HepG2 (cell line): ENCODE results near the gene NSD1. TPM values are rescaled to one million over a fixed set of nuclear protein-coding genes. Genes with fewer than 3 reads are reported as not detected.
A peak's percentile ranks its signal among the peaks of the same experiment; 100 is the strongest.

Experiments
- CENPT ChIP-seq: sonication (generic); formaldehyde crosslinking; IDR thresholded peaks from 2 replicates; pipeline ENCODE4 v1.8.0; 2022; ENCODE audit warnings: low read depth, mild to moderate bottlenecking, moderate library complexity, missing genetic modification reagents
- KLF16 ChIP-seq, 2 experiments: sonication (generic) in 1 of 2; formaldehyde crosslinking in 1 of 2; IDR thresholded peaks; 2 replicates each; pipeline versions ENCODE4 v1.6.1 to v1.8.0; 2016 to 2023; ENCODE audit warnings: missing genetic modification reagents in 2 of 2, missing compliant biosample characterization in 1 of 2
- MATR3 ChIP-seq: sonication (generic); formaldehyde crosslinking; IDR thresholded peaks from 2 replicates; pipeline ENCODE4 v1.4.0; 2020; ENCODE audit warnings: missing genetic modification reagents
- MEF2D ChIP-seq: sonication (generic); formaldehyde crosslinking; IDR thresholded peaks from 2 replicates; pipeline ENCODE4 v1.5.1; 2020; ENCODE audit warnings: mild to moderate bottlenecking, missing genetic modification reagents
- MEIS2 ChIP-seq: sonication (generic); formaldehyde crosslinking; IDR thresholded peaks from 2 replicates; pipeline ENCODE4 v1.9.0; 2021; ENCODE audit warnings: mild to moderate bottlenecking, missing genetic modification reagents
- MLLT10 ChIP-seq: sonication (generic); formaldehyde crosslinking; IDR thresholded peaks from 2 replicates; pipeline ENCODE4 v1.4.0; 2020; ENCODE audit warnings: missing genetic modification reagents
- NFYB ChIP-seq: sonication (generic); formaldehyde crosslinking; IDR thresholded peaks from 2 replicates; pipeline ENCODE4 v1.4.0; 2020; ENCODE audit warnings: missing genetic modification reagents
- NR2F1 ChIP-seq, 2 experiments: fragments of 450-650 bp in 1 of 2; formaldehyde crosslinking in 1 of 2; IDR thresholded peaks; 2 replicates each; pipeline versions ENCODE4 v1.5.0 to v1.6.1; 2016 to 2020; ENCODE audit warnings: mild to moderate bottlenecking in 1 of 2, missing compliant biosample characterization in 1 of 2, missing genetic modification reagents in 1 of 2, moderate library complexity in 1 of 2
- PITX1 ChIP-seq: sonication (generic); formaldehyde crosslinking; IDR thresholded peaks from 2 replicates; pipeline ENCODE4 v1.5.1; 2020; ENCODE audit warnings: mild to moderate bottlenecking, missing genetic modification reagents
- POLR2G ChIP-seq: fragments of 200-400 bp; formaldehyde crosslinking; IDR thresholded peaks from 2 replicates; pipeline ENCODE4 v1.6.1; 2018; ENCODE audit warnings: mild to moderate bottlenecking, low read depth, low read length, moderate library complexity
- RAD51 ChIP-seq: fragments of 450-650 bp; IDR thresholded peaks from 2 replicates; pipeline ENCODE4 v1.6.1; 2016; ENCODE audit warnings: borderline replicate concordance
- RBM39 ChIP-seq: fragments of 200-400 bp; formaldehyde crosslinking; IDR thresholded peaks from one replicate; pipeline ENCODE4 v1.6.1; 2018; ENCODE audit warnings: antibody characterized with exemption, mild to moderate bottlenecking, low read depth, low read length; ENCODE audit not compliant: poor library complexity, severe bottlenecking
- TIGD3 ChIP-seq: sonication (generic); formaldehyde crosslinking; IDR thresholded peaks from 2 replicates; pipeline ENCODE4 v1.5.1; 2020; ENCODE audit warnings: mild to moderate bottlenecking, missing genetic modification reagents, borderline replicate concordance
- YEATS4 ChIP-seq: sonication (generic); formaldehyde crosslinking; IDR thresholded peaks from 2 replicates; pipeline ENCODE4 v1.4.0; 2020; ENCODE audit warnings: missing genetic modification reagents, borderline replicate concordance
- ZNF12 ChIP-seq: sonication (generic); formaldehyde crosslinking; IDR thresholded peaks from 2 replicates; pipeline ENCODE4 v1.5.0; 2020; ENCODE audit warnings: missing genetic modification reagents
- ZNF205 ChIP-seq: IDR thresholded peaks from 2 replicates; pipeline ENCODE4 v1.6.1; 2018; ENCODE audit warnings: missing biosample characterization, missing genetic modification reagents
- ZNF33A ChIP-seq: sonication (generic); formaldehyde crosslinking; IDR thresholded peaks from 2 replicates; pipeline ENCODE4 v1.5.1; 2020; ENCODE audit warnings: missing genetic modification reagents, mild to moderate bottlenecking, moderate library complexity, borderline replicate concordance
- ZNF567 ChIP-seq: sonication (generic); formaldehyde crosslinking; IDR thresholded peaks from 2 replicates; pipeline ENCODE4 v1.8.1; 2023; ENCODE audit warnings: mild to moderate bottlenecking, missing genetic modification reagents, borderline replicate concordance
- ZNF713 ChIP-seq: sonication (generic); formaldehyde crosslinking; IDR thresholded peaks from 2 replicates; pipeline ENCODE4 v1.4.0; 2020; ENCODE audit warnings: mild to moderate bottlenecking, missing genetic modification reagents
- ZNF770 ChIP-seq: sonication (generic); formaldehyde crosslinking; IDR thresholded peaks from 2 replicates; pipeline ENCODE4 v1.5.0; 2020; ENCODE audit warnings: mild to moderate bottlenecking, missing genetic modification reagents
- polyA plus RNA-seq, 8 experiments: library from polyadenylated mRNA; depleted of rRNA in 3 of 8; stranded (reverse) in 7 of 8; unstranded in 1 of 8; fragments of >200 nt; fragmentation: Illumina TruSeq in 4 of 8; extraction: Trizol in 4 of 8; gene quantifications; 2 replicates each; pipeline versions ENCODE4 v1.2.1 to v1.2.3, GENCODE V29; 2011 to 2016; ENCODE audit warnings: low read depth in 4 of 8, missing spikeins in 1 of 8, mixed read lengths in 1 of 8; ENCODE audit not compliant: insufficient read depth in 1 of 8
- total RNA-seq, 5 experiments: library from RNA; depleted of rRNA; stranded (reverse); fragments of >200 nt; fragmentation: Illumina TruSeq; extraction: Trizol; gene quantifications; 2 replicates each; pipeline ENCODE4 v1.2.3, GENCODE V29; 2016; ENCODE audit warnings: low read depth in 1 of 5
- TF ChIP-seq, protein P1 (sequence below): sonication (generic); formaldehyde crosslinking; IDR thresholded peaks from 2 replicates; pipeline ENCODE4 v1.5.1; 2020; ENCODE audit warnings: missing genetic modification reagents, mild to moderate bottlenecking, borderline replicate concordance

NSD1 gene
- total and polyA plus RNA-seq, 2 of the 13 experiments (the other 11 are each of a cell fraction or from before 2014, with no cell fraction given), result 0.01 to 0.09 TPM

DNA sequence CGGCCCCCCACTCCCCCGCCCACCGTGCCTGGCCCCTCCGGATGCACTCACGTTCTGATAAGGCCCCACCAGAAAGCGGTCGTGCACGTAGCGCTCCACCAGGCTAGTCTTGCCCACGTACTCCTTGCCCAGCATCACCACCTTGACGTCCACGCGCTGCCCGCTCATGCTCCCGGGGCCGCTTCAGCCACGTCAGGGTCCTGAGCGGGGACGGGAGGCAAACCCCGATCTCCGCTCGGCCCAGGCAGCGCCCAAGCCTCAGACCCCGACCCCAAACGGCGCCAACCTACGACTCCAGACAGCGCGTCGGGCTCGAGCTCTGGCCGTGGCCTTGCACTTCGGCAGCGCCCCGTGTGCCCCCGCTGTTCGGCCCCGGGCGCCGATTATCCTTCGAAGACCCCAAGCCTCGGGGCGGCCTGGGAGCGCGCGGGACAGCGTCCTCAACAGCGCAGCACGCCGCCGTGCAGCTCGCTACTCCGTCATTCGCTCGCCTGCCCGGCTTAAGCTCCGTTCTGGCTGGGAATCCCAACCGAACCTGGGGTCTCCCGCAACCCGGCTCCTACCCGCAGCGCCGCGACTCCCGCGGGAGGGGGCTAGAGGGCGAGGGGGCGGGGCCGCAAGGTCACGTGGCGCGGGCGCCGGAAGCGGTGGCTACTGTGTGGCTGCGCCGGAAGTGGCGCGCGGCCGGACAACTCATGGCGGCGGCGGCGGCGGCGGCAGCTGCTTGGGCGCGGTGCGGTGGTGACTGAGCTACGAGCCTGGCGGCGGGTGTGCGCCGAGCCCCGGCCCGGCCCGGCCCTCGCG, 169.8 kb downstream of the NSD1 start, which contains the start of the genes PRELID1 and RAB24 (continued):
- peak; percentile 86; the same call in 1 of the 2 replicates for TF ChIP-seq ZNF713 (CRISPR knock-in tag)
- TF ChIP-seq ZNF567, result peak; percentile 90
- peak; percentile 39; the same call in 1 of the 2 replicates for TF ChIP-seq ZNF770 (CRISPR knock-in tag)
- peak; percentile 52; the same call in 1 of the 2 replicates for TF ChIP-seq ZNF33A
- TF ChIP-seq ZNF12 (CRISPR knock-in tag), result peak; percentile 48; the same call in 1 of the 2 replicates
- no peak for TF ChIP-seq MATR3
- TF ChIP-seq MEF2D, result peak; percentile 72
- TF ChIP-seq MLLT10 (CRISPR knock-in tag), result 0 out of 2 replicates have a peak, but pooled peaks have one; percentile 4
- peak; percentile 53; the same call in 1 of the 2 replicates for TF ChIP-seq RAD51
- peak; percentile 21; the same call in 1 of the 2 replicates for TF ChIP-seq NFYB (CRISPR knock-in tag)
- TF ChIP-seq CENPT, result no peak
- TF ChIP-seq RBM39, result no peak
- peak; percentile 79 for TF ChIP-seq PITX1 (CRISPR knock-in tag)
- TF ChIP-seq NR2F1 (CRISPR knock-in tag; IDR thresholded peaks at IDR 0.05), result no peak
- TF ChIP-seq YEATS4 (CRISPR knock-in tag), result peak; percentile 86
- TF ChIP-seq, protein P1, sequence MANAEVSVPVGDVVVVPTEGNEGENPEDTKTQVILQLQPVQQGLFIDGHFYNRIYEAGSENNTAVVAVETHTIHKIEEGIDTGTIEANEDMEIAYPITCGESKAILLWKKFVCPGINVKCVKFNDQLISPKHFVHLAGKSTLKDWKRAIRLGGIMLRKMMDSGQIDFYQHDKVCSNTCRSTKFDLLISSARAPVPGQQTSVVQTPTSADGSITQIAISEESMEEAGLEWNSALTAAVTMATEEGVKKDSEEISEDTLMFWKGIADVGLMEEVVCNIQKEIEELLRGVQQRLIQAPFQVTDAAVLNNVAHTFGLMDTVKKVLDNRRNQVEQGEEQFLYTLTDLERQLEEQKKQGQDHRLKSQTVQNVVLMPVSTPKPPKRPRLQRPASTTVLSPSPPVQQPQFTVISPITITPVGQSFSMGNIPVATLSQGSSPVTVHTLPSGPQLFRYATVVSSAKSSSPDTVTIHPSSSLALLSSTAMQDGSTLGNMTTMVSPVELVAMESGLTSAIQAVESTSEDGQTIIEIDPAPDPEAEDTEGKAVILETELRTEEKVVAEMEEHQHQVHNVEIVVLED (CRISPR knock-in tag), result peak; percentile 58; the same call in 1 of the 2 replicates
- TF ChIP-seq KLF16 (CRISPR knock-in tag; IDR thresholded peaks at IDR 0.05), result peak in 1 of 2 experiments; percentile 90; a peak in 2 of 4 replicates
- peak; percentile 77; the same call in 1 of the 2 replicates for TF ChIP-seq TIGD3 (CRISPR knock-in tag)
- TF ChIP-seq POLR2G, result peak; percentile 86
- TF ChIP-seq MEIS2 (CRISPR knock-in tag), result peak; percentile 62; the same call in 1 of the 2 replicates
- TF ChIP-seq ZNF205, result 0 out of 2 replicates have a peak, but pooled peaks have one; percentile 66
